Inferior parietal cortex (tissue), 1 donor: ENCODE measurements around the gene SIPA1L3.

ENCODE experiments used
- DNase-seq: peaks from one replicate; pipeline ENCODE4 v3.0.0-alpha.2; 2016; ENCODE audit errors: extremely low spot score

The SIPA1L3 gene

DNA sequence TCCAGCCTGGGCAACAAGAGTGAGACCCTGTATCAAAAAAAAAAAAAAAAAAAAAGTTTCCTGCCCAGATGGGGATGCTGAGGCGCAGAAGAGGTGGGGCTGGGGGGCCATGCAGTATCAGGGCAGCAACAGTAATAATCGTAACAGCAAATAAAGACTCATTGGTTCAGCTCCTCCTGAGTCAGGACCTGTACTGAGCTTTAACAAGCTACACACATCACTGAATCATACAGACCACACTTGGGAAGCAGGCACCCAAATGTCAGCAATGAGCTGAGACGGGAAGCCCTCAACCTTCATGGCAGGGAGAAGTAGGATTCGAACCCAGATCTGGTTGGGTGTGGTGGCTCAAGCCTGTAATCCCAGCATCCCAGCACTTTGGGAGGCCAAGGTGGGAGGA lies 327.6 kb downstream of the SIPA1L3 start:
- DNase-seq: no peak

- DNase-seq: no peak
Observed at GRCh38 chr19:38239816-38240215, 332.8 kb downstream of the SIPA1L3 start.

DNA sequence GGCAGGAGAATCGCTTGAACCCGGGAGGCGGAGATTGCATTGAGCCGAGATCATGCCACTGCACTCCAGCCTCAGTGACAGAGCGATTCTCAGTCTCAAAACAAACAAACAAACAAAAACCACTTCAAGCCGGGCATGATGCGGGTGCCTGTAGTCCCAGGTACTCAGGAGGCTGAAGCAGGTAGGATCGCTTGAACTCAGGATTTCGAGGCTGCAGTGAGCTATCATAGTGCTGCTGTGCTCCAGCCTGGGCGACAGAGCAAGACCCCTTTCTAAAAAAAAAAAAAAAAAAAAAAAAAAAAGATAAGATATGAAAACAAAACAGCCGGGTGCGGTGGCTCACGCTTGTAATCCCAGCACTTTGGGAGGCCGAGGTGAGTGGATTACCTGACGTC lies 336.3 kb downstream of the SIPA1L3 start:
- no peak for DNase-seq

GRCh38 chr19:38245826-38246498 lies 339.0 kb downstream of the SIPA1L3 start:
- no peak for DNase-seq

- no peak for DNase-seq
Observed at GRCh38 chr19:38247126-38247525, 340.1 kb downstream of the SIPA1L3 start.

DNA sequence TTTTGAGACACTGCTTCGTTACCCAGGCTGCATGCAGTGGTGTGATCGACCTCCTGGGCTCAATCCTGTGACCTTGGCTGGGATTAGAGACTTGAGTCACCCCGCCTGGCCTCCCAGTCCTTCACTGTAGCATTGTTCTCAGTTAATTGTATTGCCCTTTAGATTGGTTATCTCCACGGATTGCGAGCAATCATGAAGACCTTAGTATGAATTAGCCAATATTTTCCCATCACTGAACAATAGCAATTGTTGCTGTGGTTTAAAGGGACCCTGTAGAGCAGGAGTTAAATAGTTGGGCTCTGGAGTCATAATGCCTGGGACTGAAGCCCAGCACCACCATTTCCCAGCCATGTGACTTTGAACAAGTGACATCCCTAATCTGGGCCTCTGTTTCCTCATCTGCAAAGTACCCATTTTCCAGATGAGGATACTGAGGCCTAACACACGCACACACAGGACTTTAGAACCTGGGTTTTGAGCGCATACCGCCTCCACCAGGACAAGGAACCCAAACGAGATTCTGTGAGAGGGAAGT lies 340.8 kb downstream of the SIPA1L3 start:
- no peak for DNase-seq

DNA sequence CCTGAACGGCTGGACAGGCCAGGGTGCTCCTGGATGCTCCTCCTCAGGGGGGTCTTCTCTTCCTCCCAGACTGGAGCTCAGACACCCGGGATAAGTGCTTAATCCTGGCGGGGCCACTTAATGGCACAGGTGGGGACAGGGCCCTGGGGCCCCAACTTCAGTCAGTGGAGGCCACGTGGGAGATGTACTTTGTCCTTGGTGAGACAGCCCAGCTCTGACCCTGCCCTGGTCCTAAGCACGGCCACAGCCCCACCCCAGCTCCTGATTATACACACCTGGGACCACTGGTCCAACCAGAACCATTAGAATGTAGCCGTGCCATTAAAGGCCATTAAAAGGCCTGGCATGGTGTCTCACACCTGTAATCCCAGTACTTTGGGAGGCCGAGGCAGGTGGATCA lies 341.4 kb downstream of the SIPA1L3 start:
- DNase-seq: no peak

DNA sequence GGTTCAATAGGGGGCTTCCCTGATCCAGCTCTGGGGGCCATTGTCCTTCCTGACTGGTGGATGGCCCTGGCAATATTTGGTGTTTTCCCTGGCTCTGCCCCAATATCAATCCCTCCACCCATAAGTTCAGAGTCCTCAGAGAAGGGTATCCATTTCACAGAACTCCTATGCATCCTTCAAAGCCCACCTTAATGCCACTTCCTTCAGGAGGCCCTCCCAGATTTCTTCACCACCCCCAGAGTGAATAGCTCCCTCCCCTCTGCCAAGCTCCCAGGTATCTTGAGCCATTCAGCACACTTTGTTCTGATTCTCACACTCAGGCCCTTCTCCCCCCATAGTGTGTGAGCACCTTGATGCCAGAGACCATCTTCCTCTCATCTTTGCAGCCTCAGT lies 343.4 kb downstream of the SIPA1L3 start:
- DNase-seq: no peak

- peak; percentile 62 for DNase-seq
Observed at GRCh38 chr19:38250821-38251563, 344.0 kb downstream of the SIPA1L3 start.

GRCh38 chr19:38251564-38252051 lies 344.6 kb downstream of the SIPA1L3 start:
- DNase-seq: no peak

GRCh38 chr19:38252385-38252784 lies 345.4 kb downstream of the SIPA1L3 start:
- DNase-seq: no peak

DNA sequence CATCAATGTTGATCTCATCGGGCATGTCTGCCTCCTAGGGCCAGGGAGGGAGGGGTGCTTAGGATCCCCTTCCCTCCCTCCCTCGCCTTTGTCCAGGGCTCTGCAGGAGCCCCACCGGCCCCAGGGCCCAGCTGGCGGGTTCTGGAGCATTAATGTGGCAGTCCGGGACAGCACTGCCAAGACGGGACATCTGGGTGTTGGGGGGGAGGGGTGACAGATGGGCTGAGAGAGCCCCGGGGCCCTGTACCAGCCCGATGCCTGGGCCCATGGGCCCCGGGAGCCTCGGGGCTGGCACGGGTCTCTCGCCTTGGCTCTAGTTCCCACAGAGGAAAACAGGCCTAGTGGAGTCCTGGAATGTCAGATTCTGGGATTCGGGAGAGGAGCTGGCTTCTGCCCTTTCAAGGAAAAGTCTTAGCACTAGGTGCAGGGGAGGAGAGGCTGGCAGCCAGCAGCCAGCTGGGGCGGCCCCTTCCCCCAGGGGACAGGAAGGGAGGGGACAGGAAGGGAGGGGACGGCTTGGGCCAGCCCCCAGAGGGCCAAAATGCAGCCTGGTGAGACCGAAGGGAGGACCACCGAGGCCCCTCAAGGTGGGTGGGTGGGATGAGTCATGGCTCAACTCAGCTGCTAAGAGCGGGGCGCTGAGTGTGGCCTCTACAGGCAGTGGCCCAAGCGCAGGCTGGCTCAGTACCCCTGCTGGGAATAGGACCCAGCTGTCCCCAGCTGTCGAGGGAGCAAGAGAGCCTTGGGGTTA lies 346.1 kb downstream of the SIPA1L3 start:
- peak; percentile 74 for DNase-seq

GRCh38 chr19:38253788-38254187 lies 346.8 kb downstream of the SIPA1L3 start:
- no peak for DNase-seq

DNA sequence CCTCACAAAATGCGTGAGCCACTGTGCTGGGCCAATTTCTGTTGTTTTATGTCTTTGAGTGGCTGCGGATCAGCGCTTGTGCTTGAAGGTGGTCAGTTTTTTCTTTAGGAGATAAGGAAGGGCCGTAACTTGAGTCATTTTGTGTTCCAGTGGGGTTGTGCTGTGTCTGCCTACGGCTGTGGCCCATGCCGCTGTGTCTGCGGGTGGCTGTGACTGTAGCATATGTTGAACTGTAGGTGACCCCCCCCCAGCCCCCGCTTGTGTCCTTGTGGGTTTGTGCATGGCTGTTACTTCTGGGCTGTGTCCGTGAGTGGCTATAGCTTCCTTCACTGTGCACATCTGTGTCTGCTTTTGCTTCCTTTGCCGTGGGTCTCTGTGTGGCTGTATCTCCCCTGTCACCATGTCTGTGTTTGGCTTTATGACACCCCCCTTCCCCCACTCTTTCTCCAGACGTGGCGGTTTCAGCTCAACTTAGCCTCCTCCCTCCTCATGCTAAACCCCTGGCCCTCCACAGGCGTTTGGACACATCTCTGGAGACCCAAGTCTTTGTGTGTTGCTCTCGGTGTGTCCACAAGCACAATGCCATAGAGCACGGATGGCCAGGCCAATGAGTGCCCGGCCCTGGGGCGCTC lies 348.5 kb downstream of the SIPA1L3 start:
- DNase-seq: no peak
